Lower leg skin (tissue), 3 donors: ENCODE measurements around the gene MPHOSPH6.

Experiments
- POLR2A ChIP-seq, 2 donors: fragments of 450-650 bp; IDR thresholded peaks; one replicate each; pipeline ENCODE4 v1.6.1; 2016 to 2017; ENCODE audit warnings: antibody characterized with exemption in 2 of 2, mild to moderate bottlenecking in 1 of 2, moderate library complexity in 1 of 2
- TF ChIP-seq, protein P1 (sequence below), 3 donors: fragments of 450-650 bp; IDR thresholded peaks; one replicate each; pipeline ENCODE4 v1.5.1; 2016; ENCODE audit warnings: antibody characterized with exemption in 3 of 3, mild to moderate bottlenecking in 3 of 3, moderate library complexity in 2 of 3

DNA sequence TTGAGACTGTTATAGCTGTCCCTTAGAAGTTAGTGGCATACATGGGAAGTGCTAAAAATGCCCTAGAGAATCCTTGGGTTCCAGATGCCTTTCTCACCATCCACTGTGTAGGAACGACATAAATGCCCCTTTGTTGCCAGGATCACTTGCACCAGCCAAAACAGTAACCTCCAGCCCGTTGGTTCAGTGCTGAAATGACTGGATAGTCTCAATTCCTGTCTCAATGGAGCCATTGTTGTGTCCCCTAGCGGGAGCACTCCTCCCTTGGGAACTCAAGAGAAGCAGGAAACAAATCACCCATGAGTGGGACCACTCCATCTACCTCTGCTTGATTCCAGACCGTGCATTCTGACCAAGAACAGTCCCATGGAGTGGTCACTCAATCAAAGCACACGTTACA, 23.1 kb downstream of the MPHOSPH6 start:
- TF ChIP-seq, protein P1, sequence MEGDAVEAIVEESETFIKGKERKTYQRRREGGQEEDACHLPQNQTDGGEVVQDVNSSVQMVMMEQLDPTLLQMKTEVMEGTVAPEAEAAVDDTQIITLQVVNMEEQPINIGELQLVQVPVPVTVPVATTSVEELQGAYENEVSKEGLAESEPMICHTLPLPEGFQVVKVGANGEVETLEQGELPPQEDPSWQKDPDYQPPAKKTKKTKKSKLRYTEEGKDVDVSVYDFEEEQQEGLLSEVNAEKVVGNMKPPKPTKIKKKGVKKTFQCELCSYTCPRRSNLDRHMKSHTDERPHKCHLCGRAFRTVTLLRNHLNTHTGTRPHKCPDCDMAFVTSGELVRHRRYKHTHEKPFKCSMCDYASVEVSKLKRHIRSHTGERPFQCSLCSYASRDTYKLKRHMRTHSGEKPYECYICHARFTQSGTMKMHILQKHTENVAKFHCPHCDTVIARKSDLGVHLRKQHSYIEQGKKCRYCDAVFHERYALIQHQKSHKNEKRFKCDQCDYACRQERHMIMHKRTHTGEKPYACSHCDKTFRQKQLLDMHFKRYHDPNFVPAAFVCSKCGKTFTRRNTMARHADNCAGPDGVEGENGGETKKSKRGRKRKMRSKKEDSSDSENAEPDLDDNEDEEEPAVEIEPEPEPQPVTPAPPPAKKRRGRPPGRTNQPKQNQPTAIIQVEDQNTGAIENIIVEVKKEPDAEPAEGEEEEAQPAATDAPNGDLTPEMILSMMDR (IDR thresholded peaks at IDR 0.05): no peak
- no peak for TF ChIP-seq POLR2A (IDR thresholded peaks at IDR 0.05)
